HG03565 (cell line): Measurements from ENCODE around the gene ZMYM5.
A peak's percentile ranks its signal among the peaks of the same experiment; 100 is the strongest.
"Not testable (repeated sequence)": the region's sequence is repeated elsewhere in the genome, so short reads cannot be mapped to it uniquely, and the experiment has no call there.

Experiments used
- ATAC-seq: cut with Tn5 transposase; IDR thresholded peaks from one replicate; pipeline ENCODE4 v1.9.1; 2021; ENCODE audit warnings: mild to moderate bottlenecking, moderate library complexity; ENCODE audit not compliant: unreplicated experiment

Gene ZMYM5

GRCh38 chr13:19863323-19864023 is at the start of gene ZMYM5:
TSS of gene ZMYM5 (minus strand) at chr13:19863649. CDS start at chr13:19852180, 11,469 bp downstream.
- peak; percentile 81 for ATAC-seq

- no peak for ATAC-seq
Measured at GRCh38 chr13:19910336-19911072, 47.1 kb upstream of the ZMYM5 start.

- no peak for ATAC-seq
Measured at GRCh38 chr13:19908350-19908986, 45.0 kb upstream of the ZMYM5 start.

GRCh38 chr13:19905487-19906195 is 42.2 kb upstream of the ZMYM5 start:
- ATAC-seq = not testable (repeated sequence)

- no peak for ATAC-seq
Measured at GRCh38 chr13:19890030-19890429, 26.6 kb upstream of the ZMYM5 start.

- no peak for ATAC-seq
Measured at GRCh38 chr13:19888799-19889198, 25.4 kb upstream of the ZMYM5 start.

- ATAC-seq = no peak
Measured at GRCh38 chr13:19882231-19882630, 18.8 kb upstream of the ZMYM5 start.

- no peak for ATAC-seq
Measured at GRCh38 chr13:19881641-19882040, 18.2 kb upstream of the ZMYM5 start.

GRCh38 chr13:19864746-19865309 is 1.4 kb upstream of the ZMYM5 start:
- peak; percentile 7 for ATAC-seq

GRCh38 chr13:19864024-19864745 is 736 bp upstream of the ZMYM5 start:
- ATAC-seq = peak; percentile 16

- ATAC-seq = no peak
Measured at GRCh38 chr13:19862481-19863313, 752 bp downstream of the ZMYM5 start.

GRCh38 chr13:19861762-19862161 is 1.7 kb downstream of the ZMYM5 start:
- ATAC-seq = no peak

- no peak for ATAC-seq
Measured at GRCh38 chr13:19860884-19861655, 2.4 kb downstream of the ZMYM5 start.

GRCh38 chr13:19857637-19858036 is 5.8 kb downstream of the ZMYM5 start:
- ATAC-seq = not testable (repeated sequence)

GRCh38 chr13:19852766-19853165 is 10.7 kb downstream of the ZMYM5 start:
- no peak for ATAC-seq

- ATAC-seq = no peak
Measured at GRCh38 chr13:19845758-19846157, 17.7 kb downstream of the ZMYM5 start.

GRCh38 chr13:19838865-19839275 is 24.6 kb downstream of the ZMYM5 start:
- no peak for ATAC-seq

GRCh38 chr13:19836472-19836871 is 27.0 kb downstream of the ZMYM5 start:
- no peak for ATAC-seq

GRCh38 chr13:19834704-19835103 is 28.7 kb downstream of the ZMYM5 start:
- ATAC-seq = no peak
